HEK293T (cell line): ENCODE measurements around the gene ISCU.

Experiments
- BHLHE40 ChIP-seq: fragments of 450-650 bp; IDR thresholded peaks from 2 replicates; pipeline ENCODE4 v1.6.1; 2016; ENCODE audit warnings: mild to moderate bottlenecking, moderate library complexity, borderline replicate concordance
- CTBP1 ChIP-seq: fragments of 450-650 bp; IDR thresholded peaks from 2 replicates; pipeline ENCODE4 v1.6.1; 2016; ENCODE audit warnings: borderline replicate concordance
- ELF4 ChIP-seq: fragments of 450-650 bp; IDR thresholded peaks from 2 replicates; pipeline ENCODE4 v1.6.1; 2017; ENCODE audit warnings: antibody characterized with exemption
- FOXM1 ChIP-seq: fragments of 450-650 bp; IDR thresholded peaks from 2 replicates; pipeline ENCODE4 v1.6.1; 2017; ENCODE audit warnings: mild to moderate bottlenecking, borderline replicate concordance
- HDGF ChIP-seq: fragments of 450-650 bp; IDR thresholded peaks from 2 replicates; pipeline ENCODE4 v1.6.1; 2017; ENCODE audit warnings: antibody characterized with exemption, borderline replicate concordance
- NFRKB ChIP-seq: fragments of 450-650 bp; IDR thresholded peaks from 2 replicates; pipeline ENCODE4 v1.6.1; 2016; ENCODE audit warnings: mild to moderate bottlenecking, moderate library complexity
- SP1 ChIP-seq: fragments of 450-650 bp; IDR thresholded peaks from 2 replicates; pipeline ENCODE4 v1.6.1; 2017
- TF ChIP-seq, protein P1 (sequence below): fragments of 450-650 bp; IDR thresholded peaks from 2 replicates; pipeline ENCODE4 v1.6.1; 2016

DNA sequence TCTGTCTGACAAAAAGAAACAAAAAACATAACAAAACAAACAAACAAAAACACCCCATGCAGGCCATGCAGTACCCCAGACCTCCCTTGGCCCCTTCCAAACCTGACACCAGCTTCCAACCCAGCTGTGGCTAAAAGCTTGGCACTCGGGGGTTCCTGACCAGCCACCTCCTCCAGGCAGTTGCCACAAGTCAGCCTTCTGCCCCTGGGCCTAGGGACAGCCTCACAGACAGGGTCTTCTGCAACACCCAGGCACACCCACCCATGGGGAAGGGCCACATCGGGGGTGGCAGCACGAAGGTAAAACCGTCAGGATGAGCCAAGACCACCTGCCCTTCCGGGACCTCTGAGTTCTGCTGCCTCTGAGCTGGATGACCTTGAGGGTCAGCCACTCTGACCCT, 46.2 kb downstream of the ISCU start:
- TF ChIP-seq, protein P1, sequence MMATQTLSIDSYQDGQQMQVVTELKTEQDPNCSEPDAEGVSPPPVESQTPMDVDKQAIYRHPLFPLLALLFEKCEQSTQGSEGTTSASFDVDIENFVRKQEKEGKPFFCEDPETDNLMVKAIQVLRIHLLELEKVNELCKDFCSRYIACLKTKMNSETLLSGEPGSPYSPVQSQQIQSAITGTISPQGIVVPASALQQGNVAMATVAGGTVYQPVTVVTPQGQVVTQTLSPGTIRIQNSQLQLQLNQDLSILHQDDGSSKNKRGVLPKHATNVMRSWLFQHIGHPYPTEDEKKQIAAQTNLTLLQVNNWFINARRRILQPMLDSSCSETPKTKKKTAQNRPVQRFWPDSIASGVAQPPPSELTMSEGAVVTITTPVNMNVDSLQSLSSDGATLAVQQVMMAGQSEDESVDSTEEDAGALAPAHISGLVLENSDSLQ: no peak
- TF ChIP-seq NFRKB: no peak
- TF ChIP-seq SP1: no peak
- no peak for TF ChIP-seq FOXM1
- no peak for TF ChIP-seq HDGF
- no peak for TF ChIP-seq ELF4
- no peak for TF ChIP-seq CTBP1
- no peak for TF ChIP-seq BHLHE40
